Stimulated activated CD8-positive, alpha-beta memory T cell treated with anti-CD3 and anti-CD28 coated beads, Interleukin-7, amount 100 ng/mL, for 1 hour (primary cell): ENCODE measurements around the gene ZCCHC24.

Experiments
- DNase-seq, 2 donors: peaks; one replicate each; pipeline ENCODE4 v3.0.0-alpha.2; 2020; ENCODE audit warnings: low read depth in 2 of 2

ZCCHC24 gene

GRCh38 chr10:79445977-79446757, 743 bp upstream of the ZCCHC24 start:
- DNase-seq = no peak

GRCh38 chr10:79444199-79445119, 965 bp downstream of the ZCCHC24 start:
- no peak for DNase-seq

DNA sequence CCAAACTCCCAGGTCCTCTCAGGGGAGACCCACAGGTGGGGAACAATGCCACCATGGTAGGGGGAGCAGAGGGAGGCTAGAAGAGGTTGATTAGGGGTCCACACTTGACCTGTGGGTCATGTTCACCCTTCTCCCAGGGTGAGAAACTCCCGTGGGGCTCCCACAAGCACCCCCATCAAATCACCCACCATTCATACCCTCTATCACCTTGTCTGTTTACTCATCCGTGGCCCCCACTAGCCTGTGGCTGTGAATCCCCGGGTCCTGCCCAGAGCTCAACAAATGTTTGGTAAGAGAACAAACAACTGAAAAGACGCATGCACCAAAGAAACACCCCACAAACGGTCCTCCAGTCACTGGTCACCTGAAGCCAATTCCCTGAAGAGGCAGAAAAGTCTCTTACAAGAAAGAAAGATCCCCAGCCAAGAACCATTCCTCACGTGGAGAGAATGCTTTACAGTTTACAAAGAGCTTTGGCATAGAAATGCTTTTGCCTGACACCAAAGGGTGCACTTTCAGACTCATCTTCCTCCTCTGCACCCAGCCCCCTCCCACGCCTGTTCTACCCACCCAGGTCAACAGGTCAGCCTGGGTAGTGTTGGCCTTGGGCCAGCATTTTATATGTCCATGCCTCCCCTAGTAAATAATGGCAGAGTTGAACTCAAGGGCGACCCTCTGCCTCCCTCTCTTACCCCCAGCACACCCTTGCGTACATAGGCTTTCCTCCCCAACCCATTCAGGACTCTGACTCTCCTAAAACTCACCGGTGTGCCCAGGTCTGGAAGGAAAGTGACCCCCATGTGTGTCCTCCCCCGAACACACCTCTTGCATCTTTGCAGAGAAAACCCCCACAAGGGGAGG, 1.9 kb downstream of the ZCCHC24 start:
- no peak for DNase-seq

GRCh38 chr10:79442171-79443040, 3.0 kb downstream of the ZCCHC24 start:
- DNase-seq = no peak

DNA sequence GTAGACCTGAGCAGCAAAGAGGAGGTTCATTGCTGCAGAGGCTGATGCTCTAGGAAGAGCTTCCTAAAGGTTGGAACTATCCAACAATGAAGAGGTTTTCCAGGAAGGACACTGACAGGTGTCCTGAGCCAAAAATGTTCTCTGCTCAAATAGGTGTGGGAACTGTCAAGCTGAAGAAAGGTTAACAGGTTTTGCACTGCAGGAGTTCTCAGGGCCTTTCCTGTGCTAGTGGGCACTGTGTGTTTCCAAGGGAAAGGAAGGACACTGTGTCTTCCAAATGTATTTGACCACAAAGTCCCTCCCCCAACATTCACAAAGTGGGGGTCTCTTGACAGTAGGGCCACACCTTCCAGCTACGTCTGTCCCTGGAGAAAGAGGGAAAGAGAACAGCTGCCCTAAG, 4.0 kb downstream of the ZCCHC24 start:
- DNase-seq = no peak

DNA sequence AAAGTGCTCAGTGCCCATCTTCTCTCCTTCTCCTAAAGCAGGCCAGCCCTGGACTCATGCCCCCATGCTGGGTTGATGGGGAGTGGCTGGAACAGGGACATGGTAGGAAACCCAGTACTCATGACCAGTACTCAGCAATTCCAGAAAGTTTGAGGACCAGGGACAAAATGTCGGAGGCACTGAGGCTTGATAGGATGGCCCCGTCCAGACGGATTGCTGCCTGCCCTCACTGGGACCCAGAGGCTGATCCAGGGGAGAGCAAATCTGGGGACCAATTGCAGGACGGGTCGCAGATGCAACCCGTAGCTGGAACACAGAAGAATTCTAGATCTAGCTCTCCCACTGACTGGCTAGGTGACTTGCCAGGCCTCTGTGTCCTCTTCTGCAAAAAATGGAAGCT, 5.1 kb downstream of the ZCCHC24 start:
- DNase-seq = no peak

DNA sequence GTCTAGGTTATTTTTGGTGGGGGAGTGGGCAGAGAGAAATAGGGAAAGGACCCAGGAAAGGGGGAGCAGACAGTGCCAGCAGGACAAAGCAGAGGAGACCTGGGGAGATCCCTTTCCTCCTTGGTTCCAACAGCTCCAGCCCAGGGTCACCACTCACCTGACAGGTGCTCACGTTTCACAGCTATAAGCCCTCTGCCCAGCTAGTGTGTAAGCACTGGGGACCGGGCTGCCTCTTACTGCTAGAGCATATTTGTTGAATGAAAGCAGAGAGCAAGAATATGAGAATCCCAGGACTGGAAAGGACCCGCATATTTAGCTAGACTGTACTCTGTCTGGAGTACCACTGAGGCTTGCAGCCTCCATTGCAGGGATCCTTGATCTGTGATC, 6.7 kb downstream of the ZCCHC24 start:
- DNase-seq = no peak

DNA sequence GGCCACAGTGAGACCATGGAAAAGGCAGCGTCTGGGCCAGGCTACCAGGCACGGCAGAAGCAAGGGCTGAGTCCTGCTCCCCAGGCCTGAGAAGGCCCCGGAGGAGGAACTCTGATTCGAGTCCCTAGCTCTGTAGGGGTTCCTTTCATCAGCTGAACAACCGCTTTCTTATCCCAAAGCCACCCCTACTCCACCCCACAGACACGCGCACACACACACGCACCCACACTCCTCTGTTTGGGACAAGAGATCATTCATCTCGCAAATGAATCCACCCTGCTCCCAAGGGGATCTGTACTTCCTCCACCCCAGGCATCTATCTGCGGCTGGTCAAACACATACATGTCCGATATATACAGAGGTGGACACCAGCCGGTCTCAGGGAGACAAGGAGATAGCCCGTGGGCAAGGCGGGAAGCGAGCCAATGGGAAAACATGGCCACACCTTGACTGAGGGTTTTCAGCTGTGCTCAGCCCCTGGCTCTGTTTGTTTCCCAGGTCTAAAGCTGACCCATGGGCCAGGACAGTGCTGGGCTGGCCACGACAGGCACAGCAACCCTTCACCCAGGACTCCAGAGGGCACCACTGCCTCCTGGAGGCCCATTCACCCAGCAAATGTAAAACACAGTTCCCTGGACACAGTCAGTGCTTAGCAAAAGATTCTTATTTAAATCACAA, 7.3 kb downstream of the ZCCHC24 start:
- DNase-seq = no peak

DNA sequence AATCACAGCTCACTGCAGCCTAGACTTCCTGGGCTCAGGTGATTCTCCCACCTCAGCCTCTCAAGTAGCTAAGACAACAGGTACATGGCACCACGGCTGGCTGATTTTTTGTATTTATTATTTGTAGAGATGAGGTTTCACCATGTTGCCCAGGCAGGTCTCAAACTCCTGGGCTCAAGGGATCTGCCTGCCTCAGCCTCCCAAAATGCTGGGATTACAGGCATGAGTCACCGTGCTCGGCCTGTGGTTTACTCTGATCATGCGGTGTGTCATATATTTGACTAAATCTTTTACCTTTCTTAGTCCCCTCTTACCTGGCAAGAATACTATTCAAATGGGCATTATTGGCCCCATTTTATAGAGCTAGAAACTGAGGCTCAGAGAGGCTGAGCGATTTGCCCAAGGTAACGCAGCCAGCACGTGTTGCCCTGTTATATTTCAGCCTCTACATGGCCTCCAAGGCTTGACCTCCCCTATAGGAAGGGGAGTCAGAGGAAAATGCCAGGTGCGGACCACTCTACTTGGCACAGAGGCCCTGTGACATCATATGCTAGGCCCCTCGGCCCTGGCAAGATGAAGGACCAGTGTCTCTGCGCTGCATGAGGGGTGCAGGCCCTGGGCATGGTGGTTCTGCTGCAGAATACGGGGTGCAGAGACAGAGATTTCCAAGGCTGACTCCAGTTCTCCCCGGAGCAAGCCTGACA, 8.2 kb downstream of the ZCCHC24 start:
- no peak for DNase-seq

- DNase-seq = no peak
Observed at GRCh38 chr10:79436850-79437103, 8.6 kb downstream of the ZCCHC24 start.

GRCh38 chr10:79436066-79436849, 9.2 kb downstream of the ZCCHC24 start:
- no peak for DNase-seq

DNA sequence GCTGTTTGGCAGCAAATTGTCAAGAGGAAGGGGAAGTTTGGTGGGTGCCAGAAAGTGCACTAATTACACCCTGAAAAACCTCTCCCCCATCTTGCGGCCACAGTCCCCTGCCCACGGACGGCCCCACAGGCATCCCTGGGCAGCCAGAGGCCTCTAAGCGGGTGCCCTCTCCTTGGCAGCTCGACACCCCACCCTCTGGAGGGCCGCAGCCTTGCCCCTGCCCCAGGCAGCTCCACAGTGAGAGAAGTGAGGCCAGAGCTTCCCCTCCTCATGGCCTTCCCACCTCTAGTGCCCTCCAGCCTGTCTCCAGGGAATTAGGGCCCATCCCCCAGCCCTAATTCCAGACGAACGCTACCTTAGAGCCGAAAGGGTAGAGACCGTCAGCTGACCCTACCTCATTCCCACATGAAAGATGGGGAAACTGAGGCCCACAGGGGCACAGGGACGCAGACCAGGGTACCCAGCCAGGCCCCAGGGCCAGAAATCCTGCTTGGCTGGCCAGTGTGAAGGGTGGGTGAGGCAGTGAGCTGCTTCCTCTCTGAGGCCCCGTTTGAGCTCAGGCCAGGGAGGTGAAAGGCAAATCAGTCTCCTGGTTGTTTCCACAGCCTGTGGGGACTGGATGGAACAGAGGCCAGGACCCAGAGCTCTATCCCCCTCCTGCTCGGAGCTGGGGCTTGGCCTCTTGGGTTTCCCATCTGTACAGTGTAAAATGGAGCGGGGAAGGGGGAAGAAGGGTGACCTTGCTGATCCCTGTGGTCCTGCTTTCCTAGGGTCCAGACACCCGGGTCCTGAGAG, 10.0 kb downstream of the ZCCHC24 start:
- no peak for DNase-seq

- no peak for DNase-seq
Observed at GRCh38 chr10:79434821-79435251, 10.6 kb downstream of the ZCCHC24 start.

- DNase-seq = no peak
Observed at GRCh38 chr10:79434223-79434687, 11.2 kb downstream of the ZCCHC24 start.

DNA sequence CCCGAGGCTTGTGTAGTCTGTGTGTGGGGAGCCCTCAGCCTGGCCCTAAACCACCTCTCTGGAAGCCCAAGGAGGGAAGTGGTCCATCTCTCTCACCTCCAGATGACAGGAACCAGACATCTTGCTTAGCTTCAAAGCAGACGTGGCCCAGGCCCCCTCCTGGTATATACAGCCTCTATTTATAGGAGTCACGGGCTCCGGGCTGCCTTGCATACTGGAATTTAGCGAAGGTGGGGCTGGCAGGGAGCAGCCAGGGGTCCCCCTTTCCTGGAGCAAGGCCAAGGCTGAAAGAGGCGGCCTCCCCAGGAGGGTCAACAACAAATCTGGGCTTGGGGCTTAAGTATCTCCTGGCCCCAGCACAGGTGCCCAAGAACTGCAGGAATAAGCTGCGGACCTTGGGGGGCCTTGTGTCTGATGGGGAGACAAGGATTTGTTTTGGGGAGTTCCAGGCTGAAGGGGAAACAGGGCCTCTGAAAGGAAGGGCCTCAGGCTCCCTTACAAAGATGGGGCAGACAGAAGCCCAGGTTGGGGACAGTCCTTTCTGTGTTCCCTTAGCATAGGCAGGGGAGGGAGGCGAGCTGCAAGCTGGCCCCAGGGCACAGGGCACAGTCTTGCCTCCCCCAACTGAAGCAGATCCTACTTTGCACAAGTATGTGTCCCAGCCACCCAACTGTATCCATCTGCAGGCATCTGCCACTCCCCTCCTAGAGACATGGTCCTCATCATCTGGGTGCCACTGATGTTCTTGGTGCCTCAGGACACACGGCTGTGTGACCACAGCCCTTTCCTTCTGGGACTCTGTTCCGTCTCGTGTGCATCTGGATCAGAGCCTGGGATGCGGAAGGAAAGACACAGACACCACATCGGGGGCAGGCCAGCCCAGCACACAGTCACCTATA, 11.9 kb downstream of the ZCCHC24 start:
- no peak for DNase-seq

DNA sequence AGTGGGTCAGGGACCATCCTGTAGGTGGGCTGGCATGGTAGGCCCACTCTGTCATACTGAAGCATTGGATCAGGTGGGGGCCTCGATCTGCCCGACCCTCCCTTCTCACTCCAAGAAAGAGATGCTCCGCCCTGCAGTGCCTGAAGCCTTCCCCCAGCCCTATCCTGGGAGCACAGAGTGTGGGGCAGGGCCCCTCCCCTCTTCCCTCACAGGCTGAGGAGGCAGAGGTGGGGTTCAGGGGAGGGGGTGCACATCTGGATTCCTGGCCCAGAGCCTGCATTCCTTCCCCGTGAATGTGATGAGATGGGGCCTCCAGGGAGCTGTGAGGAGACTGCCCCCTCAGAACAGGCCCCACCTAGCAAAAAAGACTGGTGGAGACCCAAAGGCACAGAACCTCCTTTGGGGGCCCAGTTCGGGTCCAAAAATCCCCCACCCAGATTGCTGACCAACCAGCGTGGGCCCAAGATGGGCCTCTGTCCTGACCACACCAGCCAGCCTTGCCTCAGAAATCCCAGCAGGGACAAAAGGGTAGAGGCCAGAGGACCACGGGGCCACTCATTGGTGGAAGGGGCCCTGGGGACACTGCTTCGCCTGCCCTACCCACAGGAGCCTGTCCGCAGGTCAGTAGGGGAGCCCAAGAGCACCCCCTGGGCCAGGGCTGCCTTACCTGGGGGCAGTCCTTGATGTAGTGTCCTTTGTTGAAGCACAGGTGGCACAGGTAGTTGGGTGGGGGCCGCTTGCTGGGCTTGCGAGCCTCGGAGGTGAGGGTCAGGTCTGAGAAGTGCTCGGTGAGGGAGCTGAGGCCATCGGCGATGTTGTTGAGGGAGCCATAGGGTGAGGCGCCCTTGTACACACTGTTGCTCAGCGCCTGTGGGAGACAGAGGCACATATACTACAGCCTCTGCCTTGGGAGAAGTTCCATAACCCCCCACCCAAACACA, 13.3 kb downstream of the ZCCHC24 start:
- DNase-seq = no peak
